HCT116 (cell line): ENCODE results near the gene NACC2. TPM values are rescaled to one million over a fixed set of nuclear protein-coding genes. Genes with fewer than 3 reads are reported as not detected.

Experiments used
- ATAC-seq: fragments of 200-7000 bp; cut with Tn5 transposase; 2 replicates; pipeline ENCODE4 v1.9.1; 2020; ENCODE audit warnings: mild to moderate bottlenecking, moderate library complexity
- BruUV-seq: library from RNA; stranded (reverse); fragments of 400-500 nt; replicated peaks from 2 replicates; lab custom pipeline; 2021; lab: Mats Ljungman, UMichigan
- CTCF ChIA-PET: fragments of 300-600 bp; sonication (Branson Sonifier 250); formaldehyde crosslinking; loops from one replicate; lab custom pipeline; 2021; ENCODE audit warnings: antibody characterized with exemption; lab: Charles Lee
- POLR2A ChIA-PET: fragments of 300-600, 350-600 bp; sonication (Branson Sonifier 250); formaldehyde crosslinking; loops from one replicate; lab custom pipeline; 2021; ENCODE audit warnings: antibody characterized with exemption; lab: Charles Lee
- RAD21 ChIA-PET, 2 experiments: fragments of 300-600 bp; sonication (Branson Sonifier 250); formaldehyde crosslinking; loops; one replicate each; lab custom pipeline; 2023; ENCODE audit warnings: low total read pairs in 2 of 2; ENCODE audit not compliant: uncharacterized antibody in 2 of 2, unreplicated experiment in 2 of 2, low non-redundant PET in 1 of 2; lab: Charles Lee
- DNase-seq: peaks from one replicate; pipeline ENCODE4 v3.0.0-alpha.2; 2010; ENCODE audit warnings: low read depth, low spot score
- H2AFZ ChIP-seq: fragments of 200-600 bp; shearing (Covaris generic), sonication (generic); 2 replicates; pipeline ENCODE4 v1.6.1; 2017; ENCODE audit warnings: low read depth, mixed run types, mixed read lengths, antibody characterized with exemption, low read length; ENCODE audit not compliant: poor library complexity, severe bottlenecking
- H3K27ac ChIP-seq: 2 replicates; pipeline ENCODE4 v1.5.1; 2012; ENCODE audit warnings: low read depth, low read length
- H3K27me3 ChIP-seq: fragments of 200-600 bp; sonication (generic); 2 replicates; pipeline ENCODE4 v1.6.1; 2016; ENCODE audit warnings: mixed run types, low read length, mixed read lengths; ENCODE audit not compliant: insufficient read depth
- H3K36me3 ChIP-seq, 2 experiments: fragments of 200-500 bp in 1 of 2; fragments of 200-600 bp in 1 of 2; sonication (Bioruptor generic) in 1 of 2; sonication (generic) in 1 of 2; 2 replicates each; pipeline versions ENCODE4 v1.5.1 to v1.6.1; 2014 to 2016; ENCODE audit warnings: low read length in 2 of 2, inconsistent platforms in 1 of 2, mixed read lengths in 1 of 2, mixed run types in 1 of 2; ENCODE audit not compliant: insufficient read depth in 2 of 2, control insufficient read depth in 1 of 2
- H3K4me1 ChIP-seq, 2 experiments: fragments of 200-600 bp in 1 of 2; sonication (generic) in 1 of 2; 2 replicates each; pipeline versions ENCODE4 v1.5.1 to v1.6.1; 2012 to 2017; ENCODE audit warnings: low read length in 2 of 2, inconsistent platforms in 1 of 2, mild to moderate bottlenecking in 1 of 2, mixed read lengths in 1 of 2, mixed run types in 1 of 2, moderate library complexity in 1 of 2; ENCODE audit not compliant: insufficient read depth in 2 of 2, control insufficient read depth in 1 of 2
- H3K4me2 ChIP-seq: fragments of 200-600 bp; sonication (generic); 2 replicates; pipeline ENCODE4 v1.6.1; 2017; ENCODE audit warnings: mixed run types, low read length, mixed read lengths
- H3K4me3 ChIP-seq, 2 experiments: fragments of 200-600 bp in 1 of 2; sonication (generic) in 1 of 2; replicated peaks in 1 of 2; 2 replicates each; pipeline ENCODE4 v1.5.1; 2011 to 2016; ENCODE audit warnings: low read length in 2 of 2, control low read depth in 1 of 2, low read depth in 1 of 2, mild to moderate bottlenecking in 1 of 2, mixed read lengths in 1 of 2, mixed run types in 1 of 2
- H3K79me2 ChIP-seq: fragments of 200-600 bp; sonication (generic); 2 replicates; pipeline ENCODE4 v1.6.1; 2017; ENCODE audit warnings: mild to moderate bottlenecking, mixed run types, low read length, moderate library complexity, mixed read lengths; ENCODE audit not compliant: insufficient read depth
- H3K9ac ChIP-seq: fragments of 200-600 bp; sonication (generic); 2 replicates; pipeline ENCODE4 v1.6.1; 2016; ENCODE audit warnings: low read length, mixed read lengths
- H3K9me2 ChIP-seq: fragments of 200-600 bp; sonication (generic), shearing (Covaris generic); 2 replicates; pipeline ENCODE4 v1.6.1; 2017; ENCODE audit warnings: mixed run types, mild to moderate bottlenecking, moderate library complexity; ENCODE audit not compliant: insufficient read depth
- H3K9me3 ChIP-seq, 2 experiments: fragments of 200-500 bp in 1 of 2; fragments of 200-600 bp in 1 of 2; sonication (Bioruptor generic) in 1 of 2; sonication (generic) in 1 of 2; 2 replicates each; pipeline ENCODE4 v1.6.1; 2014 to 2017; ENCODE audit warnings: low read length in 2 of 2, mixed read lengths in 2 of 2, inconsistent platforms in 1 of 2, low read depth in 1 of 2, mild to moderate bottlenecking in 1 of 2, mixed run types in 1 of 2, moderate library complexity in 1 of 2; ENCODE audit not compliant: control insufficient read depth in 1 of 2, insufficient read depth in 1 of 2
- H4K20me1 ChIP-seq: fragments of 200-600 bp; sonication (generic), shearing (Covaris generic); 2 replicates; pipeline ENCODE4 v1.6.1; 2017; ENCODE audit warnings: mixed run types, mild to moderate bottlenecking, moderate library complexity; ENCODE audit not compliant: insufficient read depth
- CBX3 ChIP-seq: IDR thresholded peaks from 2 replicates; pipeline ENCODE4 v1.6.1; 2012; ENCODE audit warnings: low read depth
- CEBPB ChIP-seq: IDR thresholded peaks from 2 replicates; pipeline ENCODE4 v1.6.1; 2012; ENCODE audit warnings: low read depth
- EGR1 ChIP-seq: IDR thresholded peaks from 2 replicates; pipeline ENCODE4 v1.6.1; 2012; ENCODE audit warnings: low read depth
- EZH2 ChIP-seq: fragments of 200-600 bp; sonication (generic); IDR thresholded peaks from 2 replicates; pipeline ENCODE4 v1.6.1; 2017; ENCODE audit warnings: antibody characterized with exemption, mixed run types
- JUND ChIP-seq: IDR thresholded peaks from 2 replicates; pipeline ENCODE4 v1.6.1; 2012
- POLR2A ChIP-seq: IDR thresholded peaks from 2 replicates; pipeline ENCODE4 v1.7.0; 2011; ENCODE audit warnings: borderline replicate concordance; ENCODE audit not compliant: insufficient read depth, insufficient read length; ENCODE audit errors: extremely low read depth
- POLR2AphosphoS5 ChIP-seq: IDR thresholded peaks from 2 replicates; pipeline ENCODE4 v1.6.1; 2011; ENCODE audit warnings: mild to moderate bottlenecking, low read depth, low read length, moderate library complexity
- RAD21 ChIP-seq: IDR thresholded peaks from 2 replicates; pipeline ENCODE4 v1.6.1; 2012; ENCODE audit warnings: low read depth, mild to moderate bottlenecking
- SIN3A ChIP-seq: IDR thresholded peaks from 2 replicates; pipeline ENCODE4 v1.6.1; 2012; ENCODE audit warnings: low read depth
- SP1 ChIP-seq: IDR thresholded peaks from 2 replicates; pipeline ENCODE4 v1.6.1; 2012; ENCODE audit warnings: low read depth
- TCF7L2 ChIP-seq: IDR thresholded peaks from 2 replicates; pipeline ENCODE4 v1.7.0; 2011; ENCODE audit warnings: borderline replicate concordance, inconsistent platforms; ENCODE audit not compliant: insufficient read depth, insufficient read length; ENCODE audit errors: extremely low read depth
- YY1 ChIP-seq: IDR thresholded peaks from 2 replicates; pipeline ENCODE4 v1.6.1; 2011; ENCODE audit warnings: low read length, low read depth, moderate library complexity, mild to moderate bottlenecking; ENCODE audit not compliant: insufficient replicate concordance; ENCODE audit errors: extremely low read depth
- ZFX ChIP-seq: fragments of 450-650 bp; IDR thresholded peaks from 2 replicates; pipeline ENCODE4 v1.6.1; 2017
- ZNF274 ChIP-seq: fragments of 200-500 bp; sonication (Bioruptor generic); IDR thresholded peaks from 2 replicates; pipeline ENCODE4 v1.6.1; 2014; ENCODE audit warnings: mild to moderate bottlenecking, low read depth, low read length, inconsistent platforms
- intact Hi-C: fragments of 100-400 bp; cut with micrococcal nuclease; formaldehyde crosslinking; loops from 2 replicates; pipeline ENCODE4 v1.10.0; 2022
- total RNA-seq: library from RNA; stranded (reverse); gene quantifications from one replicate; pipeline ENCODE4 v1.2.1, GENCODE V29; 2021; ENCODE audit not compliant: unreplicated experiment
- TF ChIP-seq, protein P1 (sequence below): IDR thresholded peaks from 2 replicates; pipeline ENCODE4 v1.6.1; 2012
- TF ChIP-seq, protein P2 (sequence below): IDR thresholded peaks from 2 replicates; pipeline ENCODE4 v1.6.1; 2012
- TF ChIP-seq, protein P3 (sequence below): IDR thresholded peaks from 2 replicates; pipeline ENCODE4 v1.6.1; 2011; ENCODE audit warnings: mild to moderate bottlenecking, low read length, moderate library complexity; ENCODE audit not compliant: insufficient replicate concordance; ENCODE audit errors: extremely low read depth

Gene NACC2
- total RNA-seq, 1 experiment from 2014 or later, result 27.8 TPM

DNA sequence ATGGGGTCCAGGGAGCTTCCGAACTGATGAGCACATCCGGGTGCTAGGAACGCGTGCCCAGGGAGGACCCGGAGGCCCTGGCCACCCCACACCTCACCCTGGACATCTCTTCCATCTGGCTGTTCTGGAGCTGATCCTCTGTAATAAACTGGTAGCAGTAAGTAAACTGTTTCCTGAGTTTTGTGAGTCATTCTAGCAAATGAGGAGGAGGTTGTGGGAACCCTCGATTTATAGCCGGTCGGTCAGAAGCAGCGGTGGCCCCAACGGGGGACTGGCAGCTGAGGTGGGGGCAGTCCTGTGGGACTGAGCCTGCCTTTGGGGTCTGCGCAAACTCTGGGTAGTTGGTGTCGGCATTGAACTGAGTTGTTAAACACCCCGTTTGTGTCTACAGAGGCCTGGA, 118.6 kb downstream of the NACC2 start:
- no peak overlapping the region for H3K27ac ChIP-seq
- ATAC-seq (no peak), DNase-seq (no peak)
- H3K27me3 ChIP-seq, result no peaks in the 10 kb centered on the region
- ChIA-PET CTCF (no interaction called here), RAD21 (no interaction called here), POLR2A (no interaction called here)
- H3K36me3 ChIP-seq, result no peaks in the 10 kb centered on the region
- intact Hi-C loops, result no loop called here
- H3K9ac ChIP-seq, result no peak overlapping the region
- H3K4me1 ChIP-seq, result no peaks in the 10 kb centered on the region
- no peak overlapping the region for H2AFZ ChIP-seq
- no peak overlapping the region for H3K4me3 ChIP-seq
- no peak overlapping the region for H3K4me2 ChIP-seq
- no TSS peak for BruUV-seq
- H3K79me2 ChIP-seq, result no peaks in the 10 kb centered on the region
- no peaks in the 10 kb centered on the region for H3K9me3 ChIP-seq
- TF ChIP-seq, protein P1, sequence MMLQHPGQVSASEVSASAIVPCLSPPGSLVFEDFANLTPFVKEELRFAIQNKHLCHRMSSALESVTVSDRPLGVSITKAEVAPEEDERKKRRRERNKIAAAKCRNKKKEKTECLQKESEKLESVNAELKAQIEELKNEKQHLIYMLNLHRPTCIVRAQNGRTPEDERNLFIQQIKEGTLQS, result no peak
- H3K9me2 ChIP-seq, result no peaks in the 10 kb centered on the region
- H4K20me1 ChIP-seq, result no peaks in the 10 kb centered on the region

DNA sequence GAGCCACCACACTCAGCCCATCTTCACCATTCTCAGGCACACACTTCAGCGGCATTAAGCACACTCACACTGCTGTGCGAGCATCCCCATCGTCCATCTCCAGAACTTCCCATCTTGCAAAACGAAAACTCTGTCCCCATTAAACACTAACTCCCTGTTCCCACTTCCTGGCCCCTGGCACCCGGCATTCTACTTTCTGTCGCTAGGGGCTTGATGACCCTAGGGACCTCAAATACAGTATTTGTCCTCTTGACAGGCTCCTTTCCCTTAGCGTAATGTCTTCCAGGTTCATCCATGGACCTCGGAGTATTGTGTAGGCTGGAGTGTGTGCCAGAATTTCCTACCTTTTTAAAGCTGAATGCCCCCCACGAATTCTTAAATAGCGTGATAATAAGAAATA, 119.3 kb downstream of the NACC2 start:
- Histone ChIP-seq H3K27ac (no peak overlapping the region), H3K9me3 (no peaks in the 10 kb centered on the region), H3K4me1 (no peaks in the 10 kb centered on the region), H3K36me3 (no peaks in the 10 kb centered on the region), H3K4me2 (no peak overlapping the region), H3K9ac (no peak overlapping the region), H3K79me2 (no peaks in the 10 kb centered on the region), H2AFZ (no peak overlapping the region), H4K20me1 (no peaks in the 10 kb centered on the region), H3K27me3 (no peaks in the 10 kb centered on the region), H3K4me3 (no peak overlapping the region), H3K9me2 (no peaks in the 10 kb centered on the region)
- ATAC-seq (no peak), DNase-seq (no peak)
- CTCF ChIA-PET, result no interaction called here
- intact Hi-C loops, result no loop called here
- POLR2A ChIA-PET, result no interaction called here
- no TSS peak for BruUV-seq
- RAD21 ChIA-PET, result no interaction called here
- TF ChIP-seq, protein P2, sequence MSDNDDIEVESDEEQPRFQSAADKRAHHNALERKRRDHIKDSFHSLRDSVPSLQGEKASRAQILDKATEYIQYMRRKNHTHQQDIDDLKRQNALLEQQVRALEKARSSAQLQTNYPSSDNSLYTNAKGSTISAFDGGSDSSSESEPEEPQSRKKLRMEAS, result no peak
- TF ChIP-seq SP1, result no peak
- no peak for TF ChIP-seq ZFX
- TF ChIP-seq TCF7L2, result no peak
- TF ChIP-seq, protein P1, result no peak
- TF ChIP-seq CEBPB, result no peak
- TF ChIP-seq YY1, result no peak
- TF ChIP-seq RAD21, result no peak
- TF ChIP-seq POLR2AphosphoS5, result no peak
- TF ChIP-seq POLR2A, result no peak
- TF ChIP-seq ZNF274, result no peak
- no peak for TF ChIP-seq CBX3
- no peak for TF ChIP-seq EGR1
- no peak for TF ChIP-seq JUND
- TF ChIP-seq, protein P3, sequence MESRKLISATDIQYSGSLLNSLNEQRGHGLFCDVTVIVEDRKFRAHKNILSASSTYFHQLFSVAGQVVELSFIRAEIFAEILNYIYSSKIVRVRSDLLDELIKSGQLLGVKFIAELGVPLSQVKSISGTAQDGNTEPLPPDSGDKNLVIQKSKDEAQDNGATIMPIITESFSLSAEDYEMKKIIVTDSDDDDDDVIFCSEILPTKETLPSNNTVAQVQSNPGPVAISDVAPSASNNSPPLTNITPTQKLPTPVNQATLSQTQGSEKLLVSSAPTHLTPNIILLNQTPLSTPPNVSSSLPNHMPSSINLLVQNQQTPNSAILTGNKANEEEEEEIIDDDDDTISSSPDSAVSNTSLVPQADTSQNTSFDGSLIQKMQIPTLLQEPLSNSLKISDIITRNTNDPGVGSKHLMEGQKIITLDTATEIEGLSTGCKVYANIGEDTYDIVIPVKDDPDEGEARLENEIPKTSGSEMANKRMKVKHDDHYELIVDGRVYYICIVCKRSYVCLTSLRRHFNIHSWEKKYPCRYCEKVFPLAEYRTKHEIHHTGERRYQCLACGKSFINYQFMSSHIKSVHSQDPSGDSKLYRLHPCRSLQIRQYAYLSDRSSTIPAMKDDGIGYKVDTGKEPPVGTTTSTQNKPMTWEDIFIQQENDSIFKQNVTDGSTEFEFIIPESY, result no peak
- TF ChIP-seq SIN3A, result no peak
- no peak for TF ChIP-seq EZH2
